CD8-positive, alpha-beta memory T cell (primary cell): ENCODE measurements around the gene FBH1. TPM values are rescaled to one million over a fixed set of nuclear protein-coding genes. Genes with fewer than 3 reads are reported as not detected.

Source experiments
- CTCF ChIA-PET: fragments of 350-600 bp; sonication (Branson Sonifier 250); formaldehyde crosslinking; loops from one replicate; lab custom pipeline; 2021; ENCODE audit warnings: antibody characterized with exemption; lab: Charles Lee
- POLR2A ChIA-PET: fragments of 350-600 bp; sonication (Branson Sonifier 250); formaldehyde crosslinking; loops from one replicate; lab custom pipeline; 2021; ENCODE audit warnings: antibody characterized with exemption; lab: Charles Lee
- DNase-seq, 5 donors: peaks; one replicate each; pipeline versions ENCODE4 v3.0.0 to v3.0.0-alpha.2; 2020 to 2022; ENCODE audit warnings: mixed read lengths in 1 of 5
- H3K27ac ChIP-seq: one replicate; pipeline ENCODE4 v1.7.0; 2013; ENCODE audit warnings: low read depth, mild to moderate bottlenecking, low read length, moderate library complexity
- H3K27me3 ChIP-seq: 2 replicates; pipeline ENCODE4 v1.7.0; 2013; ENCODE audit warnings: low read length, mild to moderate bottlenecking; ENCODE audit not compliant: insufficient read depth, poor library complexity, severe bottlenecking
- H3K36me3 ChIP-seq: 2 replicates; pipeline ENCODE4 v1.7.0; 2013; ENCODE audit warnings: mild to moderate bottlenecking, low read length, moderate library complexity; ENCODE audit not compliant: insufficient read depth
- H3K4me1 ChIP-seq: 2 replicates; pipeline ENCODE4 v1.7.0; 2013; ENCODE audit warnings: mild to moderate bottlenecking, low read length, moderate library complexity; ENCODE audit not compliant: insufficient read depth
- H3K4me3 ChIP-seq: 2 replicates; pipeline ENCODE4 v1.7.0; 2013; ENCODE audit warnings: mild to moderate bottlenecking, low read length
- H3K9me3 ChIP-seq: 2 replicates; pipeline ENCODE4 v1.7.0; 2013; ENCODE audit warnings: mild to moderate bottlenecking, low read length
- H3K27ac Mint-ChIP-seq, 8 donors: one replicate each; pipeline ENCODE4 v1.8.0; 2020 to 2021; ENCODE audit warnings: mixed read lengths in 8 of 8, mild to moderate bottlenecking in 6 of 8, inconsistent platforms in 3 of 8, moderate library complexity in 3 of 8
- H3K27me3 Mint-ChIP-seq, 2 donors: one replicate each; pipeline ENCODE4 v1.8.0; 2020 to 2021; ENCODE audit warnings: mixed read lengths in 2 of 2, mild to moderate bottlenecking in 1 of 2, moderate library complexity in 1 of 2
- H3K36me3 Mint-ChIP-seq, 3 donors: one replicate each; pipeline ENCODE4 v1.8.0; 2020 to 2021; ENCODE audit warnings: mixed read lengths in 3 of 3, inconsistent platforms in 1 of 3, mild to moderate bottlenecking in 1 of 3
- H3K4me1 Mint-ChIP-seq, 3 donors: one replicate each; pipeline ENCODE4 v1.8.0; 2020 to 2021; ENCODE audit warnings: mixed read lengths in 3 of 3, inconsistent platforms in 1 of 3, mild to moderate bottlenecking in 1 of 3
- H3K4me3 Mint-ChIP-seq, 7 donors: one replicate each; pipeline ENCODE4 v1.8.0; 2020 to 2021; ENCODE audit warnings: mixed read lengths in 7 of 7, mild to moderate bottlenecking in 6 of 7, moderate library complexity in 4 of 7, inconsistent platforms in 2 of 7
- H3K9me3 Mint-ChIP-seq, 5 donors: one replicate each; pipeline ENCODE4 v1.8.0; 2020 to 2022; ENCODE audit warnings: mixed read lengths in 5 of 5, mild to moderate bottlenecking in 3 of 5, moderate library complexity in 2 of 5, inconsistent platforms in 1 of 5
- polyA plus RNA-seq: library from polyadenylated mRNA; unstranded; fragments of 300-500 nt; fragmentation: Illumina TruSeq; gene quantifications from one replicate; pipeline ENCODE4 v1.2.3, GENCODE V29; 2021
- total RNA-seq, 2 experiments: library from RNA; stranded (reverse); gene quantifications; one replicate each; pipeline ENCODE4 v1.2.3, GENCODE V29; 2021

Gene FBH1
- total and polyA plus RNA-seq, 3 experiments from 2014 or later, result 58.7 to 82.2 (median 59.3) TPM

GRCh38 chr10:5887029-5887428 lies 3.0 kb upstream of the FBH1 start:
- Mint-ChIP-seq H3K4me3 (peak overlapping the region in 4 of 7 donors; percentile 23 to 85 (median 54)), H3K27me3 (no peaks in the 10 kb centered on the region), H3K4me1 (peaks cover 27 to 35% (median 31%) of the 10 kb centered on the region in 3 donors), H3K36me3 (peaks cover 10 to 41% (median 17%) of the 10 kb centered on the region in 3 donors), H3K9me3 (no peaks in the 10 kb centered on the region), H3K27ac (no peak overlapping the region)
- ChIA-PET CTCF (no interaction called here), POLR2A (no interaction called here)
- H3K36me3 ChIP-seq, result peaks cover 4% of the 10 kb centered on the region
- H3K27ac ChIP-seq, result no peak overlapping the region
- H3K27me3 ChIP-seq, result no peaks in the 10 kb centered on the region
- no peaks in the 10 kb centered on the region for H3K9me3 ChIP-seq
- no peak overlapping the region for H3K4me3 ChIP-seq
- no peak for DNase-seq
- H3K4me1 ChIP-seq, result peaks cover 27% of the 10 kb centered on the region

- peaks cover 33% of the 10 kb centered on the region for H3K4me1 ChIP-seq
- Mint-ChIP-seq H3K4me3 (peak overlapping the region in 6 of 7 donors; percentile 83 to 97 (median 90)), H3K27ac (no peak overlapping the region), H3K9me3 (no peaks in the 10 kb centered on the region), H3K36me3 (peaks cover 10 to 36% (median 17%) of the 10 kb centered on the region in 3 donors), H3K27me3 (no peaks in the 10 kb centered on the region), H3K4me1 (peaks cover 33 to 41% (median 37%) of the 10 kb centered on the region in 3 donors)
- H3K36me3 ChIP-seq, result peaks cover 4% of the 10 kb centered on the region
- CTCF ChIA-PET, result interaction anchor here (1.1 kb wide), 1 partner anchor 13 kb away, joined by 3 read pairs; no protein-coding TSS in a partner anchor
- H3K27me3 ChIP-seq, result no peaks in the 10 kb centered on the region
- POLR2A ChIA-PET, result no interaction called here
- no peak for DNase-seq
- no peak overlapping the region for H3K27ac ChIP-seq
- H3K9me3 ChIP-seq, result no peaks in the 10 kb centered on the region
- H3K4me3 ChIP-seq, result no peak overlapping the region
These were observed 2.4 kb upstream of the FBH1 start for GRCh38 chr10:5887641-5888040.

GRCh38 chr10:5888351-5888750 lies 1.7 kb upstream of the FBH1 start:
- ChIA-PET POLR2A (no interaction called here), CTCF (interaction anchor here (1.1 kb wide), 2 partner anchors 12 to 14 kb away, joined by 3 read pairs; no protein-coding TSS in a partner anchor)
- Mint-ChIP-seq H3K4me1 (peaks cover 37 to 47% (median 43%) of the 10 kb centered on the region in 3 donors), H3K27ac (peak overlapping the region in 6 of 8 donors; percentile 14 to 93 (median 80)), H3K9me3 (peaks cover 0 to 2% (median 0%) of the 10 kb centered on the region in 5 donors), H3K27me3 (no peaks in the 10 kb centered on the region), H3K36me3 (peaks cover 6 to 34% (median 14%) of the 10 kb centered on the region in 3 donors), H3K4me3 (peak overlapping the region; percentile 81 to 97 (median 89))
- H3K27me3 ChIP-seq, result no peaks in the 10 kb centered on the region
- H3K4me3 ChIP-seq, result peak overlapping the region; percentile 66
- peaks cover 33% of the 10 kb centered on the region for H3K4me1 ChIP-seq
- no peak for DNase-seq
- peaks cover 4% of the 10 kb centered on the region for H3K36me3 ChIP-seq
- no peaks in the 10 kb centered on the region for H3K9me3 ChIP-seq
- no peak overlapping the region for H3K27ac ChIP-seq

- H3K27me3 ChIP-seq, result no peaks in the 10 kb centered on the region
- peaks cover 1% of the 10 kb centered on the region for H3K36me3 ChIP-seq
- POLR2A ChIA-PET, result interaction anchor here (1.0 to 2.0 kb wide), 4 partner anchors 75 to 1899 kb away, joined by 4 to 16 read pairs (median 6); partner anchors contain the start of genes ATP5F1C, GDI2, IL15RA and KIN
- peaks cover 9 to 35% (median 11%) of the 10 kb centered on the region in 3 donors for H3K36me3 Mint-ChIP-seq
- H3K27ac Mint-ChIP-seq, result peak overlapping the region in 7 of 8 donors; percentile 10 to 93 (median 76)
- CTCF ChIA-PET, result interaction anchor here (0.7 to 1.7 kb wide), 10 partner anchors 12 to 197 kb away, joined by 3 to 6 read pairs (median 3); no protein-coding TSS in a partner anchor
- H3K27me3 Mint-ChIP-seq, result no peaks in the 10 kb centered on the region
- H3K4me3 Mint-ChIP-seq, result peak overlapping the region; percentile 86 to 97 (median 90)
- peak overlapping the region; percentile 38 for H3K27ac ChIP-seq
- H3K4me3 ChIP-seq, result peak overlapping the region; percentile 66
- no peaks in the 10 kb centered on the region for H3K9me3 ChIP-seq
- H3K4me1 ChIP-seq, result peaks cover 37% of the 10 kb centered on the region
- H3K4me1 Mint-ChIP-seq, result peaks cover 39 to 52% (median 48%) of the 10 kb centered on the region in 3 donors
- DNase-seq, result peak; percentile 24 to 57 (median 39)
- peaks cover 0 to 2% (median 0%) of the 10 kb centered on the region in 5 donors for H3K9me3 Mint-ChIP-seq
These were observed 1.0 kb upstream of the FBH1 start for GRCh38 chr10:5888843-5889623.

GRCh38 chr10:5890452-5890915 lies 441 bp downstream of the FBH1 start:
- Mint-ChIP-seq H3K36me3 (peaks cover 7 to 39% (median 15%) of the 10 kb centered on the region in 3 donors), H3K9me3 (peaks cover 0 to 2% (median 0%) of the 10 kb centered on the region in 5 donors), H3K4me3 (peak overlapping the region; percentile 89 to 94 (median 91)), H3K27me3 (no peaks in the 10 kb centered on the region), H3K4me1 (peaks cover 41 to 62% (median 56%) of the 10 kb centered on the region in 3 donors), H3K27ac (peak overlapping the region; percentile 60 to 93 (median 85))
- Histone ChIP-seq H3K36me3 (no peaks in the 10 kb centered on the region), H3K27ac (peak overlapping the region; percentile 53), H3K4me3 (peak overlapping the region; percentile 47), H3K9me3 (no peaks in the 10 kb centered on the region), H3K4me1 (peaks cover 43% of the 10 kb centered on the region), H3K27me3 (no peaks in the 10 kb centered on the region)
- peak in 1 of 5 donors; percentile 50 for DNase-seq
- ChIA-PET CTCF (interaction anchor here (0.9 to 1.7 kb wide), 7 partner anchors 10 to 196 kb away, joined by 3 to 6 read pairs (median 4); no protein-coding TSS in a partner anchor), POLR2A (interaction anchor here (0.6 to 2.0 kb wide), 6 partner anchors 77 to 1898 kb away, joined by 3 to 16 read pairs (median 5); partner anchors contain the start of genes ATP5F1C, GDI2, IL15RA and KIN)

- Histone ChIP-seq H3K27me3 (no peaks in the 10 kb centered on the region), H3K4me3 (peak overlapping the region; percentile 47), H3K9me3 (no peaks in the 10 kb centered on the region), H3K36me3 (no peaks in the 10 kb centered on the region), H3K27ac (peak overlapping the region; percentile 53), H3K4me1 (peaks cover 48% of the 10 kb centered on the region)
- DNase-seq, result no peak
- ChIA-PET CTCF (no interaction called here), POLR2A (interaction anchor here (0.6 kb wide), 1 partner anchor 173 kb away, joined by 4 read pairs; no protein-coding TSS in a partner anchor)
- no peaks in the 10 kb centered on the region for H3K27me3 Mint-ChIP-seq
- peak overlapping the region; percentile 89 to 94 (median 91) for H3K4me3 Mint-ChIP-seq
- peak overlapping the region; percentile 5 to 93 (median 85) for H3K27ac Mint-ChIP-seq
- H3K36me3 Mint-ChIP-seq, result peaks cover 3 to 39% (median 12%) of the 10 kb centered on the region in 3 donors
- H3K9me3 Mint-ChIP-seq, result peaks cover 0 to 2% (median 0%) of the 10 kb centered on the region in 5 donors
- peaks cover 42 to 67% (median 60%) of the 10 kb centered on the region in 3 donors for H3K4me1 Mint-ChIP-seq
These were observed 966 bp downstream of the FBH1 start for GRCh38 chr10:5891009-5891408.

- H3K36me3 ChIP-seq, result no peaks in the 10 kb centered on the region
- H3K27ac ChIP-seq, result no peak overlapping the region
- H3K9me3 ChIP-seq, result no peaks in the 10 kb centered on the region
- peak overlapping the region; percentile 25 to 94 (median 91) for H3K4me3 Mint-ChIP-seq
- H3K27ac Mint-ChIP-seq, result peak overlapping the region in 4 of 8 donors; percentile 28 to 67 (median 34)
- H3K4me1 Mint-ChIP-seq, result peaks cover 43 to 75% (median 67%) of the 10 kb centered on the region in 3 donors
- H3K9me3 Mint-ChIP-seq, result peaks cover 0 to 3% (median 0%) of the 10 kb centered on the region in 5 donors
- peaks cover 3 to 44% (median 13%) of the 10 kb centered on the region in 3 donors for H3K36me3 Mint-ChIP-seq
- H3K4me1 ChIP-seq, result peaks cover 57% of the 10 kb centered on the region
- no peaks in the 10 kb centered on the region for H3K27me3 Mint-ChIP-seq
- H3K4me3 ChIP-seq, result no peak overlapping the region
- no peaks in the 10 kb centered on the region for H3K27me3 ChIP-seq
- no peak for DNase-seq
- CTCF ChIA-PET, result no interaction called here
- POLR2A ChIA-PET, result no interaction called here
These were observed 2.0 kb downstream of the FBH1 start for GRCh38 chr10:5892007-5892406.
